ENCODE measurements around the gene THUMPD2.

THUMPD2 gene

DNA sequence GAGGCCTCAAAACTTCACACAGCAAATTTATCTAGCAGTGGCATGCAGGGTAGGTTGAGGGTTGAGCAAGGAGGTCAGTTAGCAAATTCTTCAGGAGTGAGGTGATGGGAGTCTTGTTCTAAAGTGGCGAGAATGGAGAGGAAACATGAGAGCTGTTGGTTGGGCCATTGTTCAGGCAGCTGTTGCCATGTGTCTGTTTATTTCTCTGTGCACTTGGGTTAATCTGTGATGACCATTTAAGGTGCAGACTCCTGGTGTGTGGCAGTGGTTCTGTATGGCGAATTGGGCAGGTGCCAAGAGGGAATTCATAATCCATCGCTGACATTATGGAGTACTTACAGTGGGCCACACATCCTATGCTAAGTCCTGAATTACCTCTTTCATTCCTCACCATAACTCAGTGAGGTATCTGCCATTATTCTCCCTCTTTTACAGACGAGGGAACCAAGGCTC, 82.9 kb downstream of the THUMPD2 start:
- TF ChIP-seq ZFX (IDR thresholded peaks at IDR 0.05; ENCODE audit: borderline replicate concordance) (no peak), CTCF (IDR thresholded peaks at IDR 0.05) (no peak)
- no peak overlapping the region for H3K27ac ChIP-seq

- H3K27ac ChIP-seq = no peak overlapping the region
- TF ChIP-seq ZFX (IDR thresholded peaks at IDR 0.05; ENCODE audit: borderline replicate concordance) = no peak
- no peak for TF ChIP-seq CTCF (IDR thresholded peaks at IDR 0.05)
These were observed 85.8 kb downstream of the THUMPD2 start for GRCh38 chr2:39693245-39693644.

DNA sequence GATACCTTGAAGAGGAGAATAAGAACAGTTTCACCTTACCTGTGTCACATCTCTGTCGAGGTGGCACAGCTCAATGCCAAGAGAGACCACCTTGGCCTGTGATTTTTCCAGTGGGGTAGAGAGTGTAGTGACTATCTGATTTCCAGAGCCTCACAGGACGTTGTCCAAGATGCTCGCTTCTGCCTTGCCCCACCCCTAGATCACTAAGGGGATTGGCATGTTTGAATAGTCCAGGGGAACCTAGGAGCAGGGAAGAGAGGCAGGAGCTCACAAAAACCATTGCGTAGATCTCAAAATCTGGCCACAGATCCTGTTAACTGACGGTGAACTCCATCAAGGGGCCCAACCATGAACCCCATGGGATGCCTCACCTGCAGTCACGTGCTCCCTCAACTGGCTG, 89.2 kb downstream of the THUMPD2 start:
- H3K27ac ChIP-seq = no peak overlapping the region
- no peak for TF ChIP-seq ZFX (IDR thresholded peaks at IDR 0.05; ENCODE audit: borderline replicate concordance)
- no peak for TF ChIP-seq CTCF (IDR thresholded peaks at IDR 0.05)

DNA sequence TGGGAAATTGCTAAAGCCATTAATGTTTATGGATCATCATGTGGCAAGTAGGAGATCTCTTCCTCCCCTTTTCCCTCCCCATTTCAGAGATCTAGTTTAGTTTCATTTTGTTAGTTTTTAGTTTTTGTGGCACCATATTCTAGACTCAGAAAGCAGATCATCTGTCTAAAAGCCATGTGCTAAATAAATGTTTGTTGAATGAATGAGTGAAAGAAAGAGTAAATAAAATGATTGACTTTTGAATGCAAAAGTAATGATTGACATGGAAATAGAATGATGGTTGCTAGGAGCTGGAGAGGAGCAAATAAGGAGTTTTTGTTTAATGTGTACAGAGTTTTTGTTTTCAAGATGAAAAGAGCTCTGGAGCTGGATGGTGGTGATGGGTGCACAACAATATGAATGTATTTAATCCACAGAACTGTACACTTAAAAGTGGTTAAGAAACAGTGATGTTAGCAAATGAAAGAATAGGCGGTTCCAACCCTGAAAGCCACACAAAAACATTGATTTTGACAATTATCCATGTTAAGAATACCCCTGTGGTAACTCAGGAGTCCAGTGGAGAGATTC, 89.7 kb downstream of the THUMPD2 start:
- H3K27ac ChIP-seq = no peak overlapping the region
- TF ChIP-seq ZFX (IDR thresholded peaks at IDR 0.05; ENCODE audit: borderline replicate concordance) = no peak

DNA sequence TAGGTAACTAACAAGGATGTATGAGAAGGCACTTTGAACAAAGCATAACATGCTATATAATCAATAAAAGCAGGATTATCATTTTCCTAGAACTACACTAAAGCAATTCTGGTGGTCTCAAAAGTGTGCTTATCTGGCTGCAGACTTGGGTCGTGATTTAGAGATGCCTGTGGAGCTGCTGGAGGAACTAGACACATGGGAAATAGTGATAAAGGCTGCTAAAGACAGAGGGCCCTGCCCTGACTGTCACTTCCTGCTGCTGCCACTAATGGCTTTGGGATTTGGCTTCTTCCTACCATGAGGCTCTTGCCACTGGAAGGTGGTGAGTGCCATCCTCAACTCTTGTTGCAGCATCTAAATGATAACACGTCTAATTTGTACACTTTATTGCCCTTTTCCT, 90.9 kb downstream of the THUMPD2 start:
- H3K27ac ChIP-seq = no peak overlapping the region
- TF ChIP-seq CTCF (IDR thresholded peaks at IDR 0.05) = no peak
- TF ChIP-seq ZFX (IDR thresholded peaks at IDR 0.05; ENCODE audit: borderline replicate concordance) = no peak

DNA sequence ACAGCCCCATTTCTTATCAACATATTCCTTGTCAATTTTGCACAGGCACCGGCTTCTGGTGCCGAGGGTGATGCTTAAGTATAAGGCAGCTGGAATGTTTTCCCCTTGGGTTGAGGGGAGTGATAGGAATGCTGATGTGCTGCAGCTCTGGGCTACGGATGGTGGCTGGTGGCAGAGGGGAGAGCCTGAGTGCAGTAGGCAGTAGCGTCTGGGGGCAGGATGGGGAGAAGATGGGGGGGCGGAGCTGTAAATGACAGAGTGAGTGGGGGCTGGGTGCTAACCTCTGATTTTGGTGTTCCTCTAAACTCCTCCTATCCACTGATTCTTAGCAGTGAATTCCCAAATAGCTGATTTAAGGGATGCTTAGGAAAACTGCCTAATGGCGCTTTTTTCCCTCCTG, 92.6 kb downstream of the THUMPD2 start:
- H3K27ac ChIP-seq = no peak overlapping the region
- TF ChIP-seq ZFX (IDR thresholded peaks at IDR 0.05; ENCODE audit: borderline replicate concordance) (no peak), CTCF (IDR thresholded peaks at IDR 0.05) (no peak)

All from 22Rv1 (cell line).